ENCODE data around the gene ASMTL. TPM values are rescaled to one million over a fixed set of nuclear protein-coding genes. Genes with fewer than 3 reads are reported as not detected.

The ASMTL gene
- total RNA-seq, 2 donors from 2014 or later, result 30.8 to 43.5 TPM

DNA sequence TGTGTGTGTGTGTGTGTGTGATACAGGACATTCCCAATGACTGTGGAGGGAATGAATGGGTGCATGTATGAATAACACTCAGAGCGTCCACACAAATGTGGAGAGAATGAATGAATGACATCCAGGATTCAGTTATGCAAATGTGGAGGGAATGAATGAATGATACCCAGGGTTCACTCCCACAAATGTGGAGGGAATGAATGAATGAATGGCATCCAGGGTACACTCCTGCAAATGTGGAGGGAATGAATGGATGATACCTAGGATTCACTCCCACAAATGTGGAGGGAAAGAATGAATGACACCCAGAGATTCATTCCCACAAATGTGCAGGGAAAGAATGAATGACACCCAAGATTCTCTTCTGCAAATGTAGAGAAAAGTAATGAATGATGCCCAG lies 36.0 kb upstream of the ASMTL start:
- no peaks in the 10 kb centered on the region for H3K9me3 ChIP-seq
- H3K4me1 ChIP-seq (ENCODE audit: control insufficient read depth in 1 of 2, low read depth in 2 of 2), result no peaks in the 10 kb centered on the region
- no peaks in the 10 kb centered on the region for H3K36me3 ChIP-seq
- TF ChIP-seq, protein P1, sequence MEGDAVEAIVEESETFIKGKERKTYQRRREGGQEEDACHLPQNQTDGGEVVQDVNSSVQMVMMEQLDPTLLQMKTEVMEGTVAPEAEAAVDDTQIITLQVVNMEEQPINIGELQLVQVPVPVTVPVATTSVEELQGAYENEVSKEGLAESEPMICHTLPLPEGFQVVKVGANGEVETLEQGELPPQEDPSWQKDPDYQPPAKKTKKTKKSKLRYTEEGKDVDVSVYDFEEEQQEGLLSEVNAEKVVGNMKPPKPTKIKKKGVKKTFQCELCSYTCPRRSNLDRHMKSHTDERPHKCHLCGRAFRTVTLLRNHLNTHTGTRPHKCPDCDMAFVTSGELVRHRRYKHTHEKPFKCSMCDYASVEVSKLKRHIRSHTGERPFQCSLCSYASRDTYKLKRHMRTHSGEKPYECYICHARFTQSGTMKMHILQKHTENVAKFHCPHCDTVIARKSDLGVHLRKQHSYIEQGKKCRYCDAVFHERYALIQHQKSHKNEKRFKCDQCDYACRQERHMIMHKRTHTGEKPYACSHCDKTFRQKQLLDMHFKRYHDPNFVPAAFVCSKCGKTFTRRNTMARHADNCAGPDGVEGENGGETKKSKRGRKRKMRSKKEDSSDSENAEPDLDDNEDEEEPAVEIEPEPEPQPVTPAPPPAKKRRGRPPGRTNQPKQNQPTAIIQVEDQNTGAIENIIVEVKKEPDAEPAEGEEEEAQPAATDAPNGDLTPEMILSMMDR (IDR thresholded peaks at IDR 0.05), result no peak
- H3K27me3 ChIP-seq (replicated peaks; ENCODE audit: insufficient read depth), result no peaks in the 10 kb centered on the region
- H3K27ac ChIP-seq, result no peak overlapping the region
- H3K4me3 ChIP-seq, result no peak overlapping the region
- ATAC-seq (ENCODE audit: insufficient number of reproducible peaks, low FRiP score, low read depth) (no peak), DNase-seq (ENCODE audit: low spot score) (no peak)

- no peak overlapping the region for H3K27ac ChIP-seq
- no peaks in the 10 kb centered on the region for H3K9me3 ChIP-seq
- no peaks in the 10 kb centered on the region for H3K27me3 ChIP-seq (replicated peaks; ENCODE audit: insufficient read depth)
- no peaks in the 10 kb centered on the region for H3K36me3 ChIP-seq
- ATAC-seq (ENCODE audit: insufficient number of reproducible peaks, low FRiP score, low read depth) (no peak), DNase-seq (ENCODE audit: low spot score) (no peak)
- H3K4me3 ChIP-seq, result no peak overlapping the region
- H3K4me1 ChIP-seq (ENCODE audit: control insufficient read depth in 1 of 2, low read depth in 2 of 2), result no peaks in the 10 kb centered on the region
- TF ChIP-seq, protein P1 (IDR thresholded peaks at IDR 0.05), result no peak
Observed at GRCh38 chrX:1488141-1488540, 35.4 kb upstream of the ASMTL start.

GRCh38 chrX:1487401-1487800 lies 34.7 kb upstream of the ASMTL start:
- no peaks in the 10 kb centered on the region for H3K9me3 ChIP-seq
- H3K27me3 ChIP-seq (replicated peaks; ENCODE audit: insufficient read depth), result no peaks in the 10 kb centered on the region
- TF ChIP-seq, protein P1 (IDR thresholded peaks at IDR 0.05), result no peak
- no peak overlapping the region for H3K27ac ChIP-seq
- ATAC-seq (ENCODE audit: insufficient number of reproducible peaks, low FRiP score, low read depth) (no peak), DNase-seq (ENCODE audit: low spot score) (no peak)
- H3K4me1 ChIP-seq (ENCODE audit: control insufficient read depth in 1 of 2, low read depth in 2 of 2), result no peaks in the 10 kb centered on the region
- H3K36me3 ChIP-seq, result no peaks in the 10 kb centered on the region
- no peak overlapping the region for H3K4me3 ChIP-seq

DNA sequence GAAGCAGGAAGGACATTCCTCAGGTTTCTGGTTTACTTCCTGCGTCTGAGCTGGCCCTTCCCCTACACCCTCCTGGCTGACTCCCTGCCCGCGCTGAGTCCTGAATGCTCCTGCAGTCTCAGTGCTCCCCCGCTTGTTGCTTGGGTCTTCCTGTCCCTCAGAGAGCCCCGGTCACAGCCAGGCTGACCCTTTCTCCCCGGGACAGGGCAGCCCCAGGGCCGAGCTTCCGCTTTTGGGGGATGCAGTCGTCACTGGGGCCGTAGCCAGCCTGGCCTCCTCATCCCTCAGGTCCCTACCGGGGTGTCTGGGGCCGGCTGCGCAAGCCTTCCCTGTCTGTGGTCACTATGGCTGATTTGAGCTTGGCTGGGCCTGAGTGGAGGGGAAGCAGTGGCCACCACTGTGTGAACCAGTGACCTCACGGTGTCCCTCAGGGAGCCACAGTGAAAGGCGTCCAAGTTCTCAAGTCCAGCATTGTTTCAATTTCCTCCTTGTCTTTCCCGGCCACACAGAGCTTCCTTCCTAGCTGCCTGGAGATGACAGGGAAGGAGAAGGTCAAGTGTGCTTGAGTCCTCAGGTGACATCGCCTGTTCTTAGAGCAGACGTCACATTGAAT lies 34.1 kb upstream of the ASMTL start:
- Histone ChIP-seq H3K36me3 (no peaks in the 10 kb centered on the region), H3K27ac (no peak overlapping the region), H3K9me3 (no peaks in the 10 kb centered on the region), H3K27me3 (replicated peaks; ENCODE audit: insufficient read depth) (no peaks in the 10 kb centered on the region), H3K4me1 (ENCODE audit: control insufficient read depth in 1 of 2, low read depth in 2 of 2) (no peaks in the 10 kb centered on the region), H3K4me3 (no peak overlapping the region)
- ATAC-seq (ENCODE audit: insufficient number of reproducible peaks, low FRiP score, low read depth), result no peak
- no peak for DNase-seq (ENCODE audit: low spot score)
- TF ChIP-seq, protein P1 (IDR thresholded peaks at IDR 0.05), result no peak

DNA sequence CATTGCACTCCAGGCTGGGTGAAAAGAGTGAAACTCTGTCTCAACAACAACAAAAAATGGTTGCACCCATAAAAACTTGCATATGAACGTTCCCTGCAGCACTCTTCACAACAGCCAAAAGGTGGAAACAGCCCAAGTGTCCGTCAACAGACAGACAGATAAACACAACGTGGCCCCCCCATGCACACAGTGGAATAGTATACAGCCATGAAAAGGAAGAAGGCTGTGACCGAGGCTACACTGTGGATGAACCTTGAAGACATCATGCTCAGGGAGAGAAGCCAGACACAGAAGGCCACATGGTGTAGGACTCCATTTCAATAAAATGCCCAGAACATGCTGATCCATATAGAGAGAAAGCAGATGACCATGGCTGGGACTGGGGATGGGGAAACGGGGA lies 33.5 kb upstream of the ASMTL start:
- Histone ChIP-seq H3K27ac (no peak overlapping the region), H3K36me3 (no peaks in the 10 kb centered on the region), H3K4me1 (ENCODE audit: control insufficient read depth in 1 of 2, low read depth in 2 of 2) (peaks cover 0 to 5% of the 10 kb centered on the region in 2 donors), H3K4me3 (no peak overlapping the region), H3K9me3 (no peaks in the 10 kb centered on the region), H3K27me3 (replicated peaks; ENCODE audit: insufficient read depth) (no peaks in the 10 kb centered on the region)
- ATAC-seq (ENCODE audit: insufficient number of reproducible peaks, low FRiP score, low read depth), result no peak
- DNase-seq (ENCODE audit: low spot score), result no peak
- TF ChIP-seq, protein P1 (IDR thresholded peaks at IDR 0.05), result no peak

All from thoracic aorta (tissue), 2 donors.